Measurements from ENCODE around the gene ZNRF2. TPM values are rescaled to one million over a fixed set of nuclear protein-coding genes. Genes with fewer than 3 reads are reported as not detected.
A peak's percentile ranks its signal among the peaks of the same experiment; 100 is the strongest.

The ZNRF2 gene
- total RNA-seq, 2 donors from 2014 or later = 36.1 to 42.5 TPM

DNA sequence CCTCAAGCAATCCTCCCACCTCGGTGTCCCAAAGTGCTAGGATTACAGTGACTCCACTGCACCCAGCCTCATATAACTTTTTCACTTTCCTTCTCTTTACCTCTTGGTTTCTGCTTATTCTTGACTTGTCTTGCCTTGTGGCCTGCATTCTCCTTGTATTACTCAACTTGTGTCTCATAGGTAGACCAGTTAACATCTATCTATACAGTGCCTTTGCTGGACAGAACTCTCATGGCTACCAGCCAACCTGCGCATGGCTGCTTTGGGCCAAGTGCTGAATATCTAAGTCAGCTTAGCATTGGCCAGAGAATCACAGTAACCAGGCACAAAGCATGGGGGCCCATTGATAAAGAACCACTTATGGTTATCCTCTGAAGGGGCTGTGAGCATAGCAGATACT is 42.6 kb upstream of the ZNRF2 start:
- no peak overlapping the region for H3K4me3 ChIP-seq
- intact Hi-C loops (cut with DNase I) = no loop called here
- 89% methylated on average over 2 of the region's 2 CpGs for WGBS, 2 donors
- DNase-seq = no peak
- peaks cover 25% of the 10 kb centered on the region for H3K4me1 ChIP-seq
- H3K27me3 ChIP-seq = no peaks in the 10 kb centered on the region
- no peaks in the 10 kb centered on the region for H3K9me3 ChIP-seq
- no peak for TF ChIP-seq POLR2A (IDR thresholded peaks at IDR 0.05)
- TF ChIP-seq, protein P1, sequence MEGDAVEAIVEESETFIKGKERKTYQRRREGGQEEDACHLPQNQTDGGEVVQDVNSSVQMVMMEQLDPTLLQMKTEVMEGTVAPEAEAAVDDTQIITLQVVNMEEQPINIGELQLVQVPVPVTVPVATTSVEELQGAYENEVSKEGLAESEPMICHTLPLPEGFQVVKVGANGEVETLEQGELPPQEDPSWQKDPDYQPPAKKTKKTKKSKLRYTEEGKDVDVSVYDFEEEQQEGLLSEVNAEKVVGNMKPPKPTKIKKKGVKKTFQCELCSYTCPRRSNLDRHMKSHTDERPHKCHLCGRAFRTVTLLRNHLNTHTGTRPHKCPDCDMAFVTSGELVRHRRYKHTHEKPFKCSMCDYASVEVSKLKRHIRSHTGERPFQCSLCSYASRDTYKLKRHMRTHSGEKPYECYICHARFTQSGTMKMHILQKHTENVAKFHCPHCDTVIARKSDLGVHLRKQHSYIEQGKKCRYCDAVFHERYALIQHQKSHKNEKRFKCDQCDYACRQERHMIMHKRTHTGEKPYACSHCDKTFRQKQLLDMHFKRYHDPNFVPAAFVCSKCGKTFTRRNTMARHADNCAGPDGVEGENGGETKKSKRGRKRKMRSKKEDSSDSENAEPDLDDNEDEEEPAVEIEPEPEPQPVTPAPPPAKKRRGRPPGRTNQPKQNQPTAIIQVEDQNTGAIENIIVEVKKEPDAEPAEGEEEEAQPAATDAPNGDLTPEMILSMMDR (IDR thresholded peaks at IDR 0.05) = no peak
- H3K27ac ChIP-seq = no peak overlapping the region
- no peaks in the 10 kb centered on the region for H3K36me3 ChIP-seq (replicated peaks in 1 of 2; ENCODE audit: insufficient read depth in 1 of 2, low read depth in 2 of 2)
- no peak for ATAC-seq

DNA sequence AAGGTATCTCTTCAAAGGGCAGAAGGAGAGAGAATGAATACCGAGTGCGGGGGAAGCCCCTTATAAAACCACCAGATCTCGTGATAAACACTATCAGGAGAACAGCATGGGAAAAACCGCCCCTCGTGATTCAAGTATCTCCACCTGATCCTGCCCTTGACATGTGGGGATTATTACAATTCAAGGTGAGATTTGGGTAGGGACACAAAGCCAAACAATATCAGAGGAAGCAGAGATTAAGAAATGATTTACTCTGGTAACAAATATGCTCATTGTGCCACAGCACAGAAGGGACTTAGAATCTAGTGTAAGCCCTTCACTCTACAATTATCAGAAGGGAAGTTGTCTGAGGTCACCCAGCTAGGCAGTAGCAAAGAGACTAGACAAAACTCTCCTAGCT is 40.1 kb upstream of the ZNRF2 start:
- Histone ChIP-seq H3K4me1 (peaks cover 20% of the 10 kb centered on the region), H3K27me3 (no peaks in the 10 kb centered on the region), H3K4me3 (no peak overlapping the region), H3K27ac (no peak overlapping the region), H3K36me3 (replicated peaks in 1 of 2; ENCODE audit: insufficient read depth in 1 of 2, low read depth in 2 of 2) (no peaks in the 10 kb centered on the region), H3K9me3 (no peaks in the 10 kb centered on the region)
- DNase-seq (no peak), ATAC-seq (no peak)
- TF ChIP-seq POLR2A (IDR thresholded peaks at IDR 0.05) = no peak
- TF ChIP-seq, protein P1 (IDR thresholded peaks at IDR 0.05) = no peak
- intact Hi-C loops (cut with DNase I) = no loop called here
- WGBS, 2 donors = 78 to 79% methylated on average over 5 of the region's 5 CpGs

DNA sequence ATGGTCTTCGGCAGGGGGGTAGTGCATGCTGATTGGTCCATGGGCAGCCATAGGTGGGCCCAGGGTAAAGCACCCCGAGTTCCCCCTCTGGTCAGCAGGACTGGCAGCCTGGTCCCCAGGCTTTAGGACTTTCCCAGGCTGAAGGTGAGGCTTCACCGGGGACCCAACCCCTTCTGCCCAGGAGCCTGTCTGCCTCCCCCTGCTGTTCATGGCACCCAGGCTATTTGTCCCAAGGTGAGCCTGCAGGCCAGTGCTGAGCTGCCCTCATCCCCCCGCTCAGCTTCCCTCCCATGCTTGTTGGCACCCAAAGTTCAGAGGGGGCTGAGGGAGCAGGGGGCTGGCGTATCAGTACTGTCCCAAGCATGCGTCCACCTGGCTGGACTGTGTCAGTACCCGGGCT is 38.5 kb upstream of the ZNRF2 start:
- ATAC-seq = no peak
- 93 to 100% methylated on average over 1 to 7 of the region's 7 CpGs for WGBS, 2 donors

DNA sequence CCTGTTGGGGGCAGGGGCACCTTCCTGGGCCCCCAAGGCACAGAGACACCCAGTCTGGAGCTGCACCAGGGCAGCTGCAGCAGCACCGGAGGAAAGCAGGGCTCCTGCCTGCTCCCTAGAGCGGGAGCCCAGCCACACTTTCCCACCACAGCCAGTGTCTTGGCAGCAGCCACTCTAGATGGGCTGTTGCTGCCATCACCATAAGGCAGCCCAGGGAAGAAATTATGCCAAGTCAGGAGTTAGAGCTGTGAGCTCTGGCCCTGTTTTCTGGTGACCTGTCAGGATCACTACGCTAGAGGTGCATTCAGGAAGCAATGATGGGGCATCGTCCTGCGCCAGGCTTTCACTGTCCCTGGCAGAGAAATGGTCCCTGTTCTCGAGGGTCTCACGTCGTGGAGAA is 38.0 kb upstream of the ZNRF2 start:
- TF ChIP-seq POLR2A (IDR thresholded peaks at IDR 0.05) = no peak
- 75 to 82% methylated on average over 6 to 8 of the region's 8 CpGs for WGBS, 2 donors
- DNase-seq (no peak), ATAC-seq (no peak)
- intact Hi-C loops (cut with DNase I) = no loop called here
- H3K27ac ChIP-seq = no peak overlapping the region
- no peaks in the 10 kb centered on the region for H3K9me3 ChIP-seq
- no peaks in the 10 kb centered on the region for H3K36me3 ChIP-seq (replicated peaks in 1 of 2; ENCODE audit: insufficient read depth in 1 of 2, low read depth in 2 of 2)
- peaks cover 27% of the 10 kb centered on the region for H3K4me1 ChIP-seq
- H3K27me3 ChIP-seq = no peaks in the 10 kb centered on the region
- H3K4me3 ChIP-seq = no peak overlapping the region

More for the DNA sequence above, 38.5 kb upstream of the ZNRF2 start:
- intact Hi-C loops (cut with DNase I) = no loop called here
- H3K27ac ChIP-seq = no peak overlapping the region
- no peak for DNase-seq
- H3K36me3 ChIP-seq (replicated peaks in 1 of 2; ENCODE audit: insufficient read depth in 1 of 2, low read depth in 2 of 2) = no peaks in the 10 kb centered on the region
- H3K4me3 ChIP-seq = no peak overlapping the region
- no peaks in the 10 kb centered on the region for H3K27me3 ChIP-seq
- TF ChIP-seq, protein P1 (IDR thresholded peaks at IDR 0.05) = no peak
- H3K9me3 ChIP-seq = no peaks in the 10 kb centered on the region
- peaks cover 27% of the 10 kb centered on the region for H3K4me1 ChIP-seq

DNA sequence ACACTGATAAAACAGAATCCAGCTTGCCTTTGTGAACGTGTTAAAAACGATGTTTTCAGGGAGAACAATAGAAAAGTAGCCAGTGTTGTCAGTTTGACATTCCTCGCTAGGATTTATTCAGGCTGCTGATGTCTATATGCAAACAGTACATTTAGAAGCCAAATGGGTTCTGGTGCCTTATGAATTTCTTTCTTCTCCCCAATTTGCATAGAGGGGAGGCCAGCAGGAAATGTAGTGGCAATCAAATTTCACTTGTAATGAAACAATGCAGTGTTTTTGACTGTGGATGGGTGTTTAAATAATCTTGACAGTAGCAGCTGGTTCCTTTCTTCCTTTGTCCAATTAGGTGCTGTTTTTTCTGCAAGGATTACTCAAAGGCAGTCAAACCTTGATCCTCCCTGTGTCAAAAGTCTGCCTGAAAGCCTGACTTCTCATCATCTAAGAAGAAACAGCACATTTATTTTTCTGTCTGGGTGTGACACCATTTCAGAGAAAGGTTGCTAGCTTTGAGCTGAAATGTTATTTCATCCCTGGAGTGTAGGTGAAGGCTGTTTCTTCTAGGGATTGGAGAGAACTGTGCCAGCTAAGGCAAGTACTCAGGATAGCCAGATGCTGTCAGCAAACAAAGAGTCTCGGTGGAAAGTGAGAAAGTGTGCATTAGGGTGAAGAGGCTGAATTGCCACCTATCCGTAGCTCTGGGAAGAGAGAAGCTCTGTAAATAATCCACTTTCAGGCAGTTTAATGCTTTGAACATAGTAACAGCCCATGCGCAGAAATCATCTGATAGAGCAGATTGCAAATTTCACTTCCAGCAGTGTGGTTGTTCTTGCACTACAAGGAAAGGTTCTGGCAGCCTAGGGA is 36.6 kb upstream of the ZNRF2 start:
- H3K36me3 ChIP-seq (replicated peaks in 1 of 2; ENCODE audit: insufficient read depth in 1 of 2, low read depth in 2 of 2) = no peaks in the 10 kb centered on the region
- 63 to 70% methylated on average over 6 of the region's 6 CpGs for whole genome bisulfite sequencing, 2 donors
- intact Hi-C loops (cut with DNase I) = no loop called here
- no peak for TF ChIP-seq POLR2A (IDR thresholded peaks at IDR 0.05)
- TF ChIP-seq, protein P1 (IDR thresholded peaks at IDR 0.05) = no peak
- no peak for DNase-seq
- H3K27ac ChIP-seq = no peak overlapping the region
- H3K4me1 ChIP-seq = peaks cover 30% of the 10 kb centered on the region
- peak; percentile 26 for ATAC-seq
- H3K27me3 ChIP-seq = no peaks in the 10 kb centered on the region
- no peaks in the 10 kb centered on the region for H3K9me3 ChIP-seq
- no peak overlapping the region for H3K4me3 ChIP-seq

Data from body of pancreas (tissue), 4 donors.